Measurements from ENCODE around the gene CETN2.
"Not testable (repeated sequence)": the region's sequence is repeated elsewhere in the genome, so short reads cannot be mapped to it uniquely, and the experiment has no call there.

The CETN2 gene
- 12.6 to 12.9 reads per million in 2 donors for total RNA-seq

GRCh38 chrX:152830312-152831305 is at the start of gene CETN2, which contains the start of gene NSDHL:
Gene CETN2, minus strand, starts transcription at chrX:152830757. Its CDS starts 47 bp downstream, at chrX:152830710.
Gene NSDHL, plus strand, starts transcription at chrX:152831063. Its CDS starts 15,262 bp downstream, at chrX:152846325.
- DNase-seq: peak; percentile 90

GRCh38 chrX:152878976-152879755 is 48.6 kb upstream of the CETN2 start:
- DNase-seq: no peak

GRCh38 chrX:152876931-152877840 is 46.6 kb upstream of the CETN2 start:
- DNase-seq: no peak

- no peak for DNase-seq
Observed at GRCh38 chrX:152873361-152873760, 42.8 kb upstream of the CETN2 start.

GRCh38 chrX:152872522-152872921 is 42.0 kb upstream of the CETN2 start:
- no peak for DNase-seq

- DNase-seq: no peak
Observed at GRCh38 chrX:152871260-152871659, 40.7 kb upstream of the CETN2 start.

GRCh38 chrX:152869972-152870371 is 39.4 kb upstream of the CETN2 start:
- no peak for DNase-seq

GRCh38 chrX:152866386-152866785 is 35.8 kb upstream of the CETN2 start:
- no peak for DNase-seq

- DNase-seq: no peak
Observed at GRCh38 chrX:152865232-152865920, 34.8 kb upstream of the CETN2 start.

GRCh38 chrX:152861826-152862225 is 31.3 kb upstream of the CETN2 start:
- DNase-seq: no peak

GRCh38 chrX:152861116-152861515 is 30.6 kb upstream of the CETN2 start:
- no peak for DNase-seq

GRCh38 chrX:152853986-152854385 is 23.4 kb upstream of the CETN2 start:
- no peak for DNase-seq

- DNase-seq: no peak
Observed at GRCh38 chrX:152850465-152850864, 19.9 kb upstream of the CETN2 start.

- DNase-seq: no peak
Observed at GRCh38 chrX:152847281-152847680, 16.7 kb upstream of the CETN2 start.

GRCh38 chrX:152845618-152846240 is 15.2 kb upstream of the CETN2 start:
- DNase-seq: no peak

GRCh38 chrX:152844256-152844655 is 13.7 kb upstream of the CETN2 start:
- DNase-seq: no peak

- DNase-seq: no peak
Observed at GRCh38 chrX:152843852-152844251, 13.3 kb upstream of the CETN2 start.

GRCh38 chrX:152842772-152843338 is 12.3 kb upstream of the CETN2 start:
- no peak for DNase-seq

GRCh38 chrX:152835470-152835869 is 4.9 kb upstream of the CETN2 start:
- not testable (repeated sequence) for DNase-seq

GRCh38 chrX:152833378-152833777 is 2.8 kb upstream of the CETN2 start:
- DNase-seq: no peak

GRCh38 chrX:152832520-152832919 is 2.0 kb upstream of the CETN2 start:
- no peak for DNase-seq

Measured in activated gamma-delta T cell (primary cell).